Measurements from ENCODE around the gene FAM234B.

DNA sequence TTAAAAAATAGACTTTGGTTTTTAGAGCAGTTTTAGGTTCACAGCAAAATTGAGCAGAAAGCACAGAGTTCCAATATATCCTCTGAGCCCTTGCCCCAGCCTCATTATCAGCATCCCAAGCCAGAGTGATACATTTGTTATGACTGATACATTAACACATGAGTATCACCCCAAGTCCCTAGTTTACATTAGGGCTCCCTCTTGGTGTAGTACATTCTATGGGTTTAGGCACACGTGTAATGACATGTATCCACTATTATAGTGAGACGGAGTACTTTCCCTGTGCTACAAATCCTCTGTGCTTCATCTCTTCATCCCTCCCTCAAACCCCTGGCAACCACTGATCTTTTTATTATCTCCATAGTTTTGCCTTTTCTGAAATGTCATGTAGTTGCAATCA lies 81.8 kb downstream of the FAM234B start:
- TF ChIP-seq CTCF (IDR thresholded peaks at IDR 0.05) (no peak), POLR2A (IDR thresholded peaks at IDR 0.05) (no peak)
